ENCODE data around the gene IGSF22.

- TF ChIP-seq CTCF (IDR thresholded peaks at IDR 0.05) (no peak), POLR2A (IDR thresholded peaks at IDR 0.05; ENCODE audit: low read depth) (no peak), POLR2AphosphoS5 (IDR thresholded peaks at IDR 0.05) (no peak), EP300 (IDR thresholded peaks at IDR 0.05) (no peak)
These were observed 56.3 kb downstream of the IGSF22 start for GRCh38 chr11:18669711-18670110.
